Gastrocnemius medialis (tissue), 4 donors: ENCODE data around the gene SYCP2. TPM values are rescaled to one million over a fixed set of nuclear protein-coding genes. Genes with fewer than 3 reads are reported as not detected.

Experiments
- ATAC-seq, 2 donors: fragments of 150-250 bp; one replicate each; pipeline ENCODE4 v1.9.1; 2016
- DNase-seq, 2 donors: peaks; one replicate each; pipeline ENCODE4 v3.0.0-alpha.2; 2019
- H3K27ac ChIP-seq, 4 donors: fragments of 200-600 bp; sonication (generic); 1 replicate in 1 of 4; 2 replicates in 3 of 4; pipeline ENCODE4 v1.5.1; 2016 to 2018; ENCODE audit warnings: mild to moderate bottlenecking in 2 of 4, moderate library complexity in 1 of 4
- H3K27me3 ChIP-seq, 3 donors: fragments of 200-600 bp; sonication (generic) in 2 of 3; 1 replicate in 1 of 3; 2 replicates in 2 of 3; pipeline versions ENCODE4 v1.5.1 to v1.6.0; 2016 to 2019; ENCODE audit warnings: mild to moderate bottlenecking in 1 of 3, moderate library complexity in 1 of 3
- H3K36me3 ChIP-seq, 2 donors: fragments of 200-600 bp; sonication (generic) in 1 of 2; one replicate each; pipeline ENCODE4 v1.5.1; 2017 to 2018
- H3K4me1 ChIP-seq, 2 donors: fragments of 200-600 bp; sonication (generic) in 1 of 2; one replicate each; pipeline ENCODE4 v1.5.1; 2016 to 2017; ENCODE audit warnings: mild to moderate bottlenecking in 2 of 2
- H3K4me3 ChIP-seq, 4 donors: fragments of 200-600 bp; sonication (generic) in 3 of 4; 1 replicate in 1 of 4; 2 replicates in 3 of 4; pipeline ENCODE4 v1.5.1; 2016 to 2019; ENCODE audit warnings: mild to moderate bottlenecking in 2 of 4
- H3K9me3 ChIP-seq, 3 donors: fragments of 200-600 bp; sonication (generic) in 2 of 3; 1 replicate in 1 of 3; 2 replicates in 2 of 3; pipeline ENCODE4 v1.5.1; 2016 to 2019
- CTCF ChIP-seq, 5 experiments: fragments of 450-650 bp in 3 of 5; fragments of 200-600 bp in 2 of 5; sonication (generic) in 2 of 5; IDR thresholded peaks in 4 of 5; conservative IDR thresholded peaks in 1 of 5; 1 replicate in 4 of 5; 2 replicates in 1 of 5; pipeline ENCODE4 v1.5.1; 2016 to 2019; ENCODE audit warnings: antibody characterized with exemption in 5 of 5, mild to moderate bottlenecking in 3 of 5, moderate library complexity in 3 of 5
- POLR2A ChIP-seq, 2 donors: fragments of 450-650 bp; IDR thresholded peaks; one replicate each; pipeline ENCODE4 v1.6.1; 2017; ENCODE audit warnings: antibody characterized with exemption in 2 of 2, mild to moderate bottlenecking in 2 of 2, moderate library complexity in 2 of 2
- in situ Hi-C, 4 donors: fragments of 200-750 bp; cut with MboI; loops; one replicate each; pipeline versions ENCODE4 v1.15.0 to v1.8.0; 2017; ENCODE audit warnings: low sequenced_read_pairs in 4 of 4
- intact Hi-C: fragments of 100-400 bp; cut with DNase I; formaldehyde crosslinking; loops from one replicate; pipeline ENCODE4 v1.15.1; 2023; ENCODE audit warnings: low total_unique reads
- total RNA-seq, 4 donors: library from RNA; depleted of rRNA; stranded (reverse); fragments of >200 nt; gene quantifications; one replicate each; pipeline versions ENCODE4 v1.1.0 to v1.2.3, GENCODE V29; 2016

Gene SYCP2
- total RNA-seq, 4 donors from 2014 or later = 0.10 to 0.78 (median 0.39) TPM

- in situ Hi-C loops (no loop called here), intact Hi-C loops (no loop called here)
- ATAC-seq = no peak
- Histone ChIP-seq H3K36me3 (no peaks in the 10 kb centered on the region), H3K4me1 (no peaks in the 10 kb centered on the region), H3K27ac (no peak overlapping the region), H3K27me3 (no peaks in the 10 kb centered on the region), H3K4me3 (no peak overlapping the region), H3K9me3 (no peaks in the 10 kb centered on the region)
- DNase-seq = no peak
- no peak for TF ChIP-seq POLR2A (IDR thresholded peaks at IDR 0.05)
- no peak for TF ChIP-seq CTCF (IDR thresholded peaks at IDR 0.05 in 4 of 5, conservative IDR thresholded peaks at IDR 0.05 in 1 of 5)
Measured at GRCh38 chr20:59873409-59873808, 60.0 kb downstream of the SYCP2 start.

GRCh38 chr20:59871096-59871495, 62.3 kb downstream of the SYCP2 start:
- H3K9me3 ChIP-seq = no peaks in the 10 kb centered on the region
- no peaks in the 10 kb centered on the region for H3K4me1 ChIP-seq
- intact Hi-C loops = no loop called here
- H3K4me3 ChIP-seq = no peak overlapping the region
- DNase-seq = no peak
- H3K36me3 ChIP-seq = no peaks in the 10 kb centered on the region
- no peak for ATAC-seq
- H3K27ac ChIP-seq = no peak overlapping the region
- no peaks in the 10 kb centered on the region for H3K27me3 ChIP-seq
- no peak for TF ChIP-seq CTCF (IDR thresholded peaks at IDR 0.05 in 4 of 5, conservative IDR thresholded peaks at IDR 0.05 in 1 of 5)
- TF ChIP-seq POLR2A (IDR thresholded peaks at IDR 0.05) = no peak
- in situ Hi-C loops = no loop called here

GRCh38 chr20:59866338-59866737, 67.1 kb downstream of the SYCP2 start:
- ATAC-seq = no peak
- H3K4me1 ChIP-seq = peaks cover 0 to 3% of the 10 kb centered on the region in 2 donors
- intact Hi-C loops = no loop called here

GRCh38 chr20:59864726-59865125, 68.7 kb downstream of the SYCP2 start:
- Histone ChIP-seq H3K27ac (no peak overlapping the region), H3K4me1 (peaks cover 0 to 3% of the 10 kb centered on the region in 2 donors), H3K27me3 (no peaks in the 10 kb centered on the region), H3K9me3 (no peaks in the 10 kb centered on the region), H3K36me3 (no peaks in the 10 kb centered on the region), H3K4me3 (no peak overlapping the region)
- in situ Hi-C loops = no loop called here
- ATAC-seq (no peak), DNase-seq (no peak)
- intact Hi-C loops = no loop called here
- no peak for TF ChIP-seq POLR2A (IDR thresholded peaks at IDR 0.05)
- no peak for TF ChIP-seq CTCF (IDR thresholded peaks at IDR 0.05 in 4 of 5, conservative IDR thresholded peaks at IDR 0.05 in 1 of 5)

More at GRCh38 chr20:59866338-59866737, 67.1 kb downstream of the SYCP2 start:
- in situ Hi-C loops = no loop called here
- TF ChIP-seq CTCF (IDR thresholded peaks at IDR 0.05 in 4 of 5, conservative IDR thresholded peaks at IDR 0.05 in 1 of 5) (no peak), POLR2A (IDR thresholded peaks at IDR 0.05) (no peak)
- H3K36me3 ChIP-seq = no peaks in the 10 kb centered on the region
- no peaks in the 10 kb centered on the region for H3K9me3 ChIP-seq
- H3K4me3 ChIP-seq = no peak overlapping the region
- DNase-seq = no peak
- no peak overlapping the region for H3K27ac ChIP-seq
- H3K27me3 ChIP-seq = no peaks in the 10 kb centered on the region

- ATAC-seq = peak in 1 of 2 donors; percentile 77
- peaks cover 0 to 3% of the 10 kb centered on the region in 2 donors for H3K4me1 ChIP-seq
- intact Hi-C loops (no loop called here), in situ Hi-C loops (no loop called here)
- H3K4me3 ChIP-seq = no peak overlapping the region
- H3K27me3 ChIP-seq = no peaks in the 10 kb centered on the region
- no peak overlapping the region for H3K27ac ChIP-seq
- no peaks in the 10 kb centered on the region for H3K9me3 ChIP-seq
- TF ChIP-seq POLR2A (IDR thresholded peaks at IDR 0.05) (no peak), CTCF (IDR thresholded peaks at IDR 0.05 in 4 of 5, conservative IDR thresholded peaks at IDR 0.05 in 1 of 5) (no peak)
- DNase-seq = no peak
- H3K36me3 ChIP-seq = no peaks in the 10 kb centered on the region
Measured at GRCh38 chr20:59863058-59863457, 70.4 kb downstream of the SYCP2 start.
